Measurements from ENCODE around the gene DYNC1I1.

Gene DYNC1I1

GRCh38 chr7:96085953-96086352, 313.6 kb downstream of the DYNC1I1 start:
- Histone ChIP-seq H3K4me3 (ENCODE audit: low read depth, low read length) (no peak overlapping the region), H3K27me3 (ENCODE audit: control insufficient read depth, insufficient read depth, low read length) (no peaks in the 10 kb centered on the region), H3K36me3 (ENCODE audit: control insufficient read depth, insufficient read depth, low read length) (no peaks in the 10 kb centered on the region), H3K9ac (ENCODE audit: low read length) (no peak overlapping the region), H3K9me3 (ENCODE audit: control insufficient read depth, insufficient read depth, low read depth, low read length) (no peaks in the 10 kb centered on the region), H3K27ac (ENCODE audit: low read depth, low read length) (no peak overlapping the region), H3K4me1 (ENCODE audit: control insufficient read depth, insufficient read depth, low read length) (no peaks in the 10 kb centered on the region)

- H3K27me3 ChIP-seq (ENCODE audit: control insufficient read depth, insufficient read depth, low read length) = no peaks in the 10 kb centered on the region
- H3K27ac ChIP-seq (ENCODE audit: low read depth, low read length) = no peak overlapping the region
- no peaks in the 10 kb centered on the region for H3K9me3 ChIP-seq (ENCODE audit: control insufficient read depth, insufficient read depth, low read depth, low read length)
- no peak overlapping the region for H3K4me3 ChIP-seq (ENCODE audit: low read depth, low read length)
- H3K36me3 ChIP-seq (ENCODE audit: control insufficient read depth, insufficient read depth, low read length) = no peaks in the 10 kb centered on the region
- H3K4me1 ChIP-seq (ENCODE audit: control insufficient read depth, insufficient read depth, low read length) = no peaks in the 10 kb centered on the region
- no peak overlapping the region for H3K9ac ChIP-seq (ENCODE audit: low read length)
Observed at GRCh38 chr7:96088579-96088978, 316.2 kb downstream of the DYNC1I1 start.

- Histone ChIP-seq H3K4me3 (ENCODE audit: low read depth, low read length) (no peak overlapping the region), H3K9ac (ENCODE audit: low read length) (no peak overlapping the region), H3K27me3 (ENCODE audit: control insufficient read depth, insufficient read depth, low read length) (no peaks in the 10 kb centered on the region), H3K9me3 (ENCODE audit: control insufficient read depth, insufficient read depth, low read depth, low read length) (no peaks in the 10 kb centered on the region), H3K4me1 (ENCODE audit: control insufficient read depth, insufficient read depth, low read length) (no peaks in the 10 kb centered on the region), H3K36me3 (ENCODE audit: control insufficient read depth, insufficient read depth, low read length) (no peaks in the 10 kb centered on the region), H3K27ac (ENCODE audit: low read depth, low read length) (no peak overlapping the region)
Observed at GRCh38 chr7:96089511-96089910, 317.2 kb downstream of the DYNC1I1 start.

- Histone ChIP-seq H3K27ac (ENCODE audit: low read depth, low read length) (no peak overlapping the region), H3K36me3 (ENCODE audit: control insufficient read depth, insufficient read depth, low read length) (no peaks in the 10 kb centered on the region), H3K4me1 (ENCODE audit: control insufficient read depth, insufficient read depth, low read length) (no peaks in the 10 kb centered on the region), H3K9ac (ENCODE audit: low read length) (no peak overlapping the region), H3K9me3 (ENCODE audit: control insufficient read depth, insufficient read depth, low read depth, low read length) (no peaks in the 10 kb centered on the region), H3K4me3 (ENCODE audit: low read depth, low read length) (no peak overlapping the region), H3K27me3 (ENCODE audit: control insufficient read depth, insufficient read depth, low read length) (no peaks in the 10 kb centered on the region)
Observed at GRCh38 chr7:96090756-96091155, 318.4 kb downstream of the DYNC1I1 start.

GRCh38 chr7:96093435-96093834, 321.1 kb downstream of the DYNC1I1 start:
- H3K9ac ChIP-seq (ENCODE audit: low read length) = no peak overlapping the region
- H3K4me1 ChIP-seq (ENCODE audit: control insufficient read depth, insufficient read depth, low read length) = no peaks in the 10 kb centered on the region
- H3K36me3 ChIP-seq (ENCODE audit: control insufficient read depth, insufficient read depth, low read length) = no peaks in the 10 kb centered on the region
- H3K9me3 ChIP-seq (ENCODE audit: control insufficient read depth, insufficient read depth, low read depth, low read length) = no peaks in the 10 kb centered on the region
- no peak overlapping the region for H3K27ac ChIP-seq (ENCODE audit: low read depth, low read length)
- H3K4me3 ChIP-seq (ENCODE audit: low read depth, low read length) = no peak overlapping the region
- H3K27me3 ChIP-seq (ENCODE audit: control insufficient read depth, insufficient read depth, low read length) = no peaks in the 10 kb centered on the region

- Histone ChIP-seq H3K4me1 (ENCODE audit: control insufficient read depth, insufficient read depth, low read length) (no peaks in the 10 kb centered on the region), H3K27ac (ENCODE audit: low read depth, low read length) (no peak overlapping the region), H3K4me3 (ENCODE audit: low read depth, low read length) (no peak overlapping the region), H3K9me3 (ENCODE audit: control insufficient read depth, insufficient read depth, low read depth, low read length) (no peaks in the 10 kb centered on the region), H3K36me3 (ENCODE audit: control insufficient read depth, insufficient read depth, low read length) (no peaks in the 10 kb centered on the region), H3K9ac (ENCODE audit: low read length) (no peak overlapping the region), H3K27me3 (ENCODE audit: control insufficient read depth, insufficient read depth, low read length) (no peaks in the 10 kb centered on the region)
Observed at GRCh38 chr7:96097835-96098234, 325.5 kb downstream of the DYNC1I1 start.

GRCh38 chr7:96100737-96101136, 328.4 kb downstream of the DYNC1I1 start:
- Histone ChIP-seq H3K27ac (ENCODE audit: low read depth, low read length) (no peak overlapping the region), H3K4me3 (ENCODE audit: low read depth, low read length) (no peak overlapping the region), H3K9me3 (ENCODE audit: control insufficient read depth, insufficient read depth, low read depth, low read length) (no peaks in the 10 kb centered on the region), H3K4me1 (ENCODE audit: control insufficient read depth, insufficient read depth, low read length) (no peaks in the 10 kb centered on the region), H3K9ac (ENCODE audit: low read length) (no peak overlapping the region), H3K36me3 (ENCODE audit: control insufficient read depth, insufficient read depth, low read length) (no peaks in the 10 kb centered on the region), H3K27me3 (ENCODE audit: control insufficient read depth, insufficient read depth, low read length) (no peaks in the 10 kb centered on the region)

- Histone ChIP-seq H3K27me3 (ENCODE audit: control insufficient read depth, insufficient read depth, low read length) (no peaks in the 10 kb centered on the region), H3K4me3 (ENCODE audit: low read depth, low read length) (no peak overlapping the region), H3K9ac (ENCODE audit: low read length) (no peak overlapping the region), H3K4me1 (ENCODE audit: control insufficient read depth, insufficient read depth, low read length) (no peaks in the 10 kb centered on the region), H3K27ac (ENCODE audit: low read depth, low read length) (no peak overlapping the region), H3K9me3 (ENCODE audit: control insufficient read depth, insufficient read depth, low read depth, low read length) (no peaks in the 10 kb centered on the region), H3K36me3 (ENCODE audit: control insufficient read depth, insufficient read depth, low read length) (no peaks in the 10 kb centered on the region)
Observed at GRCh38 chr7:96102096-96102811, 329.9 kb downstream of the DYNC1I1 start.

GRCh38 chr7:96104984-96105383, 332.6 kb downstream of the DYNC1I1 start:
- Histone ChIP-seq H3K36me3 (ENCODE audit: control insufficient read depth, insufficient read depth, low read length) (no peaks in the 10 kb centered on the region), H3K4me1 (ENCODE audit: control insufficient read depth, insufficient read depth, low read length) (no peaks in the 10 kb centered on the region), H3K27ac (ENCODE audit: low read depth, low read length) (no peak overlapping the region), H3K27me3 (ENCODE audit: control insufficient read depth, insufficient read depth, low read length) (no peaks in the 10 kb centered on the region), H3K9ac (ENCODE audit: low read length) (no peak overlapping the region), H3K4me3 (ENCODE audit: low read depth, low read length) (no peak overlapping the region), H3K9me3 (ENCODE audit: control insufficient read depth, insufficient read depth, low read depth, low read length) (no peaks in the 10 kb centered on the region)

GRCh38 chr7:96111405-96111804, 339.1 kb downstream of the DYNC1I1 start:
- Histone ChIP-seq H3K27ac (ENCODE audit: low read depth, low read length) (no peak overlapping the region), H3K4me3 (ENCODE audit: low read depth, low read length) (no peak overlapping the region), H3K36me3 (ENCODE audit: control insufficient read depth, insufficient read depth, low read length) (no peaks in the 10 kb centered on the region), H3K27me3 (ENCODE audit: control insufficient read depth, insufficient read depth, low read length) (no peaks in the 10 kb centered on the region), H3K9ac (ENCODE audit: low read length) (no peak overlapping the region), H3K4me1 (ENCODE audit: control insufficient read depth, insufficient read depth, low read length) (no peaks in the 10 kb centered on the region), H3K9me3 (ENCODE audit: control insufficient read depth, insufficient read depth, low read depth, low read length) (no peaks in the 10 kb centered on the region)

- peaks cover 14% of the 10 kb centered on the region for H3K4me1 ChIP-seq (ENCODE audit: control insufficient read depth, insufficient read depth, low read length)
- no peaks in the 10 kb centered on the region for H3K9me3 ChIP-seq (ENCODE audit: control insufficient read depth, insufficient read depth, low read depth, low read length)
- H3K36me3 ChIP-seq (ENCODE audit: control insufficient read depth, insufficient read depth, low read length) = no peaks in the 10 kb centered on the region
- no peak overlapping the region for H3K9ac ChIP-seq (ENCODE audit: low read length)
- H3K27me3 ChIP-seq (ENCODE audit: control insufficient read depth, insufficient read depth, low read length) = no peaks in the 10 kb centered on the region
- H3K27ac ChIP-seq (ENCODE audit: low read depth, low read length) = no peak overlapping the region
- no peak overlapping the region for H3K4me3 ChIP-seq (ENCODE audit: low read depth, low read length)
Observed at GRCh38 chr7:96114190-96114589, 341.8 kb downstream of the DYNC1I1 start.

Measured in HUES6 (cell line).